Measurements from ENCODE around the gene GLRA3. TPM values are rescaled to one million over a fixed set of nuclear protein-coding genes. Genes with fewer than 3 reads are reported as not detected.
A peak's percentile ranks its signal among the peaks of the same experiment; 100 is the strongest.

GLRA3 gene
- total RNA-seq, 1 donor from 2014 or later: not detected

GRCh38 chr4:174775366-174775765, 53.7 kb downstream of the GLRA3 start:
- intact Hi-C loops (cut with DNase I): no loop called here
- Histone ChIP-seq H3K4me1 (no peaks in the 10 kb centered on the region), H3K27me3 (no peaks in the 10 kb centered on the region), H3K36me3 (no peaks in the 10 kb centered on the region), H3K9me3 (no peaks in the 10 kb centered on the region), H3K4me3 (no peak overlapping the region), H3K27ac (no peak overlapping the region)
- DNase-seq (ENCODE audit: low spot score in 2 of 2): no peak
- no peak for TF ChIP-seq CTCF (IDR thresholded peaks at IDR 0.05)

GRCh38 chr4:174764105-174764729, 64.8 kb downstream of the GLRA3 start:
- intact Hi-C loops (cut with DNase I): loop anchor here (2.0 kb wide), 1 partner anchor 775 kb away; no protein-coding TSS in a partner anchor
- Histone ChIP-seq H3K4me3 (no peak overlapping the region), H3K27ac (no peak overlapping the region), H3K27me3 (no peaks in the 10 kb centered on the region), H3K9me3 (no peaks in the 10 kb centered on the region), H3K4me1 (no peaks in the 10 kb centered on the region), H3K36me3 (no peaks in the 10 kb centered on the region)
- peak; percentile 15 to 44 (median 34) for TF ChIP-seq CTCF (IDR thresholded peaks at IDR 0.05)
- DNase-seq (ENCODE audit: low spot score in 2 of 2): no peak

GRCh38 chr4:174763454-174764104, 65.5 kb downstream of the GLRA3 start:
- intact Hi-C loops (cut with DNase I): loop anchor here (2.0 kb wide), 1 partner anchor 775 kb away; no protein-coding TSS in a partner anchor
- H3K9me3 ChIP-seq: no peaks in the 10 kb centered on the region
- H3K27me3 ChIP-seq: no peaks in the 10 kb centered on the region
- TF ChIP-seq CTCF (IDR thresholded peaks at IDR 0.05): no peak
- DNase-seq (ENCODE audit: low spot score in 2 of 2): no peak
- no peak overlapping the region for H3K27ac ChIP-seq
- H3K4me3 ChIP-seq: no peak overlapping the region
- H3K36me3 ChIP-seq: no peaks in the 10 kb centered on the region
- H3K4me1 ChIP-seq: no peaks in the 10 kb centered on the region

- intact Hi-C loops (cut with DNase I): no loop called here
Measured at GRCh38 chr4:174761451-174761850, 67.6 kb downstream of the GLRA3 start.

GRCh38 chr4:174757736-174758135, 71.3 kb downstream of the GLRA3 start:
- H3K36me3 ChIP-seq: no peaks in the 10 kb centered on the region

More at GRCh38 chr4:174761451-174761850, 67.6 kb downstream of the GLRA3 start:
- Histone ChIP-seq H3K4me1 (no peaks in the 10 kb centered on the region), H3K4me3 (no peak overlapping the region), H3K27me3 (no peaks in the 10 kb centered on the region), H3K9me3 (no peaks in the 10 kb centered on the region), H3K36me3 (no peaks in the 10 kb centered on the region), H3K27ac (no peak overlapping the region)
- no peak for DNase-seq (ENCODE audit: low spot score in 2 of 2)
- no peak for TF ChIP-seq CTCF (IDR thresholded peaks at IDR 0.05)

More at GRCh38 chr4:174757736-174758135, 71.3 kb downstream of the GLRA3 start:
- TF ChIP-seq CTCF (IDR thresholded peaks at IDR 0.05): no peak
- Histone ChIP-seq H3K9me3 (no peaks in the 10 kb centered on the region), H3K27me3 (no peaks in the 10 kb centered on the region), H3K4me3 (no peak overlapping the region), H3K27ac (no peak overlapping the region), H3K4me1 (no peaks in the 10 kb centered on the region)
- DNase-seq (ENCODE audit: low spot score in 2 of 2): no peak
- intact Hi-C loops (cut with DNase I): no loop called here
